Measurements from ENCODE around the gene COL23A1.

GRCh38 chr5:178284996-178285395 lies 305.2 kb downstream of the COL23A1 start:
- TF ChIP-seq, protein P1, sequence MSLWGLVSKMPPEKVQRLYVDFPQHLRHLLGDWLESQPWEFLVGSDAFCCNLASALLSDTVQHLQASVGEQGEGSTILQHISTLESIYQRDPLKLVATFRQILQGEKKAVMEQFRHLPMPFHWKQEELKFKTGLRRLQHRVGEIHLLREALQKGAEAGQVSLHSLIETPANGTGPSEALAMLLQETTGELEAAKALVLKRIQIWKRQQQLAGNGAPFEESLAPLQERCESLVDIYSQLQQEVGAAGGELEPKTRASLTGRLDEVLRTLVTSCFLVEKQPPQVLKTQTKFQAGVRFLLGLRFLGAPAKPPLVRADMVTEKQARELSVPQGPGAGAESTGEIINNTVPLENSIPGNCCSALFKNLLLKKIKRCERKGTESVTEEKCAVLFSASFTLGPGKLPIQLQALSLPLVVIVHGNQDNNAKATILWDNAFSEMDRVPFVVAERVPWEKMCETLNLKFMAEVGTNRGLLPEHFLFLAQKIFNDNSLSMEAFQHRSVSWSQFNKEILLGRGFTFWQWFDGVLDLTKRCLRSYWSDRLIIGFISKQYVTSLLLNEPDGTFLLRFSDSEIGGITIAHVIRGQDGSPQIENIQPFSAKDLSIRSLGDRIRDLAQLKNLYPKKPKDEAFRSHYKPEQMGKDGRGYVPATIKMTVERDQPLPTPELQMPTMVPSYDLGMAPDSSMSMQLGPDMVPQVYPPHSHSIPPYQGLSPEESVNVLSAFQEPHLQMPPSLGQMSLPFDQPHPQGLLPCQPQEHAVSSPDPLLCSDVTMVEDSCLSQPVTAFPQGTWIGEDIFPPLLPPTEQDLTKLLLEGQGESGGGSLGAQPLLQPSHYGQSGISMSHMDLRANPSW (CRISPR knock-in tag; conservative IDR thresholded peaks at IDR 0.05; ENCODE audit: low read depth) = no peak
- TF ChIP-seq NR2C2 (CRISPR knock-in tag; IDR thresholded peaks at IDR 0.05) = no peak
